Heart left ventricle (tissue), 13 donors: ENCODE measurements around the gene FOXRED2.

Source experiments
- CTCF ChIP-seq, 12 donors: fragments of 200-600 bp; sonication (generic) in 4 of 12; IDR thresholded peaks; one replicate each; pipeline versions ENCODE4 v1.5.0 to v1.8.0; 2018 to 2022; ENCODE audit warnings: antibody characterized with exemption in 12 of 12, mild to moderate bottlenecking in 5 of 12
- POLR2A ChIP-seq, 2 donors: fragments of 450-650 bp; IDR thresholded peaks; one replicate each; pipeline ENCODE4 v1.6.1; 2017; ENCODE audit warnings: antibody characterized with exemption in 2 of 2, mild to moderate bottlenecking in 2 of 2, moderate library complexity in 2 of 2
- donor health status: ischemic (EF 13 %, LVEDD 7.1; RV severe dilation, severe dysfunction).
- donor health status: DM: no; HTN: yes; CAD: no.
- donor health status: DM: no; HTN: no; CAD: no.
- donor health status: ischemic (EF 25% LVEDD 6.9; RV normal size, moderate dysfunction).
- donor health status: ischemic (EF 25% LVEDD 5.7; RV mildly dilated, moderate dysfunction).
- donor health status: ischemic (EF 35%, LVEDD 5.7; RV mildly dilated, moderate dysfunction).
- donor health status: nonischemic (EF 11% LVEDD 7.7; RV severe dilation, severe dysfunction).
- donor health status: DM: yes; HTN: yes; CAD: no.
- donor health status: PGD.
- donor health status: ischemic (EF 29% LVEDD 5.4; RV normal size, mild dysfunction).
- donor health status: nonischemic (EF 23%, LVEDD 6.1; RV moderate dilation, normal function).

- TF ChIP-seq CTCF (IDR thresholded peaks at IDR 0.05) (no peak), POLR2A (IDR thresholded peaks at IDR 0.05) (no peak)
Observed at GRCh38 chr22:36493690-36494110, 13.1 kb downstream of the FOXRED2 start.
